ENCODE measurements around the gene RHOV.
A peak's percentile ranks its signal among the peaks of the same experiment; 100 is the strongest.
"Not testable (repeated sequence)": the region's sequence is repeated elsewhere in the genome, so short reads cannot be mapped to it uniquely, and the experiment has no call there.

Gene RHOV

GRCh38 chr15:40872791-40873693, 992 bp downstream of the RHOV start:
- TF ChIP-seq CTCF (IDR thresholded peaks at IDR 0.05; ENCODE audit: borderline replicate concordance, insufficient read depth, low read depth, low read length): no peak
- H3K4me3 ChIP-seq (ENCODE audit: low read depth, low read length): peak overlapping the region; percentile 68

- TF ChIP-seq CTCF (IDR thresholded peaks at IDR 0.05; ENCODE audit: borderline replicate concordance, insufficient read depth, low read depth, low read length): no peak
- no peak overlapping the region for H3K4me3 ChIP-seq (ENCODE audit: low read depth, low read length)
These were observed 2.1 kb downstream of the RHOV start for GRCh38 chr15:40871749-40872617.

DNA sequence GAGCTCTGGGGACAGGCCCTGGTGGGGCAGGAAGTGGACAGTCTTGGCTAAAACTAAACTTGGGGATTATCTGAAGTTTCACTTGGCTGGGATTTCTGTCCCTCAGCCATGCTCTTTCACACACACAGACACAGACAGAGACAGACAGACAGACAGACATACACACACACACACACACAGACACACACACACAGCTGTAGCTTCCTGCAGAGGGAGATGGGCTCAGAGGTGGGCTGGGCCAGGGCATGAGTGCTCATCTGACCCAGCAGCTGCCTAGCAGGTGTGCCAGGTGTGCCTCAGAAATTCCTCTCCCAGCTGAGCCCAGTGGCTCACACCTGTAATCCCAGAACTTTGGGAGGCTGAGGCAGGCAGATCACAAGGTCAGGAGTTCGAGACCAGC, 3.3 kb downstream of the RHOV start:
- H3K4me3 ChIP-seq (ENCODE audit: low read depth, low read length): no peak overlapping the region
- TF ChIP-seq CTCF (IDR thresholded peaks at IDR 0.05; ENCODE audit: borderline replicate concordance, insufficient read depth, low read depth, low read length): no peak

DNA sequence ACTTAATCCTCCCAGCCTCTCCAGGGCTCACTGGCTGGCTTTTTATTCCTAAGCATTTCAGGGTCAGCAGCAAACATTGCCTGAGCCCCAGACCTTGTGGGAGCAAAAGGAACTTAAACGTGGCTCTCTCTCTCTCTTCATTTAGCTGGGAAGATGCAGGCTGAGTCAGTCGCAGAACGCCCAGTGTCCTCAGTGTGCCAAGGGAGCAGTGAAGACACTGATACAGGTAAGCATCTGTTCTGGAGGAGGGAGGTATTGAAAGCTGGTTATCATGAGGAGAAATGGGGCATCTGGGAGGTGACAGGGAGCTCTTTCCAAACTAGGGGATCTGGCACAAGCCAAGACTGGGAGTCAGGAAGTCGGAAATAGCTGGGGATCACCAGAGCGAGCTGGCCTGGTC, 4.3 kb downstream of the RHOV start:
- H3K4me3 ChIP-seq (ENCODE audit: low read depth, low read length): no peak overlapping the region
- TF ChIP-seq CTCF (IDR thresholded peaks at IDR 0.05; ENCODE audit: borderline replicate concordance, insufficient read depth, low read depth, low read length): no peak

DNA sequence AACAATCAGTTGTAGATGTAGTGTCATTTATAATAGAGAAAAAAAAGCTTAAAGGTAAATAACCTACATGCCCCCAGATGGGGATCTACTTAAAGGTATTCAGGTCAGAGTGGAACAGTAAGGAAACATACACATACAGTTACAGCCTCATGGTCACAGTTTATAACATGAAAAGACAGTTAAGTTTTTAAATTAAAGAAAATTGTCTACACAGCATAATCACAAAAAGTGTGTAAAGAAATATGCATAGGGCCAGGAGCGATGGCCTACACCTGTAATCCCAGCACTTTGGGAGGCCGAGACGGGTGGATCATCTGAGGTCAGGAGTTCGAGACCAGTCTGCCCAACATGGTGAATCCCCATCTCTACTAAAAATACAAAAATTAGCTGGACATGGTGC, 6.8 kb downstream of the RHOV start:
- no peak for TF ChIP-seq CTCF (IDR thresholded peaks at IDR 0.05; ENCODE audit: borderline replicate concordance, insufficient read depth, low read depth, low read length)
- H3K4me3 ChIP-seq (ENCODE audit: low read depth, low read length): no peak overlapping the region

- no peak overlapping the region for H3K4me3 ChIP-seq (ENCODE audit: low read depth, low read length)
- TF ChIP-seq CTCF (IDR thresholded peaks at IDR 0.05; ENCODE audit: borderline replicate concordance, insufficient read depth, low read depth, low read length): no peak
These were observed 10.3 kb downstream of the RHOV start for GRCh38 chr15:40863660-40864270.

- not testable (repeated sequence) for H3K4me3 ChIP-seq (ENCODE audit: low read depth, low read length)
These were observed 12.9 kb downstream of the RHOV start for GRCh38 chr15:40861147-40861546.
